SH-SY5Y (cell line): Measurements from ENCODE around the gene INPP1.

Source experiments
- GATA2 ChIP-seq: IDR thresholded peaks from 2 replicates; pipeline ENCODE4 v1.6.1; 2011; ENCODE audit warnings: mild to moderate bottlenecking, low read depth, low read length
- GATA3 ChIP-seq: IDR thresholded peaks from 2 replicates; pipeline ENCODE4 v1.6.1; 2011; ENCODE audit warnings: low read depth, mild to moderate bottlenecking, low read length, moderate library complexity

DNA sequence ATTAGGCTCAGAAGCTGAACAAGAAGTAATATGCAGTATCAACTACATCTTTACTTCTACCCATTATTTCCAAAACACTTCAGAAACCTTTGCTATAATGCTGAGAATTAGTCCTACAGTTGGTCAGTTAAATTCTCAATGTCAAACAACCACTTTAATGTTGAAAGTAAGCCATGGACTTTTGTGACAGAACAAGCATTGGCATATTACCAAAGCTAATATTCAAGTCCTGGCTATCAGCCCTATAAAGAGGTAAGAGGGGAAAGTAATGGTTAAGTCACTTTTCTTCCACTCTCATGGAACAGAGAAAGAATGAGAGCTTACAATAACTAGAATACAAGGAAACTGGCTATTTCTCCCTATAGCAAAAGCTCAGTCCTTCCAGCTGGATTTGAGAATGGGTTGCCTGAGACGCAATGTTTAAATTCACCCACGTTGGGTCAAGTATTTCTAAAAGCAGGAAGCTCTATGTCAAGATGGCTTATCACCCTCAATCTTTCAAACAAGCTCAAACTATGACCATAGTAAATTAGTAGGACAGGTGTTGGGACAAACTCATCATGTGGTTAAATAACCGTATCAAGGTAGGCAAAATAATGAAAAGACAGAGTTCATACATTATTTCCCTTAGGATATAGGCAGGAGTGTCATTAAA is 33.3 kb downstream of the INPP1 start:
- TF ChIP-seq GATA2 (no peak), GATA3 (no peak)
